MM.1S (cell line): ENCODE results near the gene SPAM1.

Source experiments
- DNase-seq: peaks from one replicate; pipeline ENCODE4 v3.0.0-alpha.2; 2015
- H2AFZ ChIP-seq: fragments of 300-600 bp; sonication (generic); 2 replicates; pipeline ENCODE4 v1.6.0; 2016; ENCODE audit warnings: antibody characterized with exemption, low read length
- H3F3A ChIP-seq: fragments of 300-600 bp; sonication (generic); 2 replicates; pipeline ENCODE4 v1.6.1; 2016; ENCODE audit warnings: mild to moderate bottlenecking, antibody characterized with exemption, low read length, moderate library complexity, mixed read lengths; ENCODE audit not compliant: insufficient read depth
- H3K27ac ChIP-seq: fragments of 300-600 bp; sonication (generic); 2 replicates; pipeline ENCODE4 v1.5.1; 2016; ENCODE audit warnings: mild to moderate bottlenecking, low read length
- H3K27me3 ChIP-seq: fragments of 300-600 bp; sonication (generic); replicated peaks from 2 replicates; pipeline ENCODE4 v1.6.0; 2016; ENCODE audit warnings: low read length; ENCODE audit not compliant: insufficient read depth
- H3K36me3 ChIP-seq: fragments of 300-600 bp; sonication (generic); replicated peaks from 2 replicates; pipeline ENCODE4 v1.6.1; 2016; ENCODE audit warnings: mild to moderate bottlenecking, low read length, mixed read lengths; ENCODE audit not compliant: insufficient read depth
- H3K4me1 ChIP-seq: fragments of 300-600 bp; sonication (generic); 2 replicates; pipeline ENCODE4 v1.6.1; 2016; ENCODE audit warnings: low read length, mixed read lengths
- H3K4me2 ChIP-seq: fragments of 300-600 bp; sonication (generic); 2 replicates; pipeline ENCODE4 v1.6.0; 2016; ENCODE audit warnings: low read depth, low read length
- H3K4me3 ChIP-seq: fragments of 300-600 bp; sonication (generic); 2 replicates; pipeline ENCODE4 v1.5.1; 2016; ENCODE audit warnings: low read length, mixed read lengths
- H3K79me2 ChIP-seq: fragments of 300-600 bp; sonication (generic); 2 replicates; pipeline ENCODE4 v1.6.1; 2016; ENCODE audit warnings: mixed run types, low read length, mixed read lengths
- H3K9ac ChIP-seq: fragments of 300-600 bp; sonication (generic); 2 replicates; pipeline ENCODE4 v1.6.1; 2016; ENCODE audit warnings: low read length, mixed read lengths
- H3K9me2 ChIP-seq: fragments of 300-600 bp; sonication (generic); replicated peaks from 2 replicates; pipeline ENCODE4 v1.6.1; 2016; ENCODE audit warnings: mild to moderate bottlenecking, low read length, mixed read lengths; ENCODE audit not compliant: insufficient read depth
- H3K9me3 ChIP-seq: fragments of 300-600 bp; sonication (generic); replicated peaks from 2 replicates; pipeline ENCODE4 v1.6.1; 2016; ENCODE audit warnings: mild to moderate bottlenecking, low read length, mixed read lengths; ENCODE audit not compliant: insufficient read depth
- H4K20me1 ChIP-seq: fragments of 300-600 bp; sonication (generic); 2 replicates; pipeline ENCODE4 v1.6.1; 2016; ENCODE audit warnings: mild to moderate bottlenecking, low read length, moderate library complexity, mixed read lengths; ENCODE audit not compliant: insufficient read depth
- CTCF ChIP-seq: fragments of 300-600 bp; sonication (generic); IDR thresholded peaks from 2 replicates; pipeline ENCODE4 v1.5.1; 2016; ENCODE audit warnings: antibody characterized with exemption, low read length, mixed read lengths
- EZH2 ChIP-seq: fragments of 300-600 bp; sonication (generic); optimal IDR thresholded peaks from 2 replicates; pipeline ENCODE3; 2017; ENCODE audit warnings: low read depth, mild to moderate bottlenecking, antibody characterized with exemption, low read length, mixed read lengths
- EZH2phosphoT487 ChIP-seq: fragments of 300-600 bp; sonication (generic); IDR thresholded peaks from 2 replicates; pipeline ENCODE4 v1.6.1; 2018; ENCODE audit warnings: antibody characterized with exemption, low read length

SPAM1 gene

GRCh38 chr7:123917878-123918277 is 7.2 kb upstream of the SPAM1 start:
- TF ChIP-seq CTCF (no peak), EZH2 (no peak), EZH2phosphoT487 (no peak)
- H3K4me1 ChIP-seq = no peaks in the 10 kb centered on the region
- no peak overlapping the region for H3K4me3 ChIP-seq
- H2AFZ ChIP-seq = no peak overlapping the region
- H4K20me1 ChIP-seq = no peaks in the 10 kb centered on the region
- H3K4me2 ChIP-seq = no peak overlapping the region
- no peaks in the 10 kb centered on the region for H3K36me3 ChIP-seq
- no peaks in the 10 kb centered on the region for H3K27me3 ChIP-seq
- H3K9ac ChIP-seq = no peak overlapping the region
- no peaks in the 10 kb centered on the region for H3F3A ChIP-seq
- no peak for DNase-seq
- no peak overlapping the region for H3K27ac ChIP-seq
- no peaks in the 10 kb centered on the region for H3K9me3 ChIP-seq
- no peaks in the 10 kb centered on the region for H3K9me2 ChIP-seq
- no peaks in the 10 kb centered on the region for H3K79me2 ChIP-seq

- Histone ChIP-seq H3K9me3 (no peaks in the 10 kb centered on the region), H3K4me3 (no peak overlapping the region), H3K36me3 (no peaks in the 10 kb centered on the region), H3K4me2 (no peak overlapping the region), H3K27ac (no peak overlapping the region), H2AFZ (no peak overlapping the region), H3K9me2 (no peaks in the 10 kb centered on the region), H3K9ac (no peak overlapping the region), H4K20me1 (no peaks in the 10 kb centered on the region), H3K79me2 (no peaks in the 10 kb centered on the region), H3K4me1 (no peaks in the 10 kb centered on the region), H3K27me3 (no peaks in the 10 kb centered on the region), H3F3A (no peaks in the 10 kb centered on the region)
- TF ChIP-seq EZH2phosphoT487 = no peak
- no peak for DNase-seq
Observed at GRCh38 chr7:123918309-123918708, 6.7 kb upstream of the SPAM1 start.

DNA sequence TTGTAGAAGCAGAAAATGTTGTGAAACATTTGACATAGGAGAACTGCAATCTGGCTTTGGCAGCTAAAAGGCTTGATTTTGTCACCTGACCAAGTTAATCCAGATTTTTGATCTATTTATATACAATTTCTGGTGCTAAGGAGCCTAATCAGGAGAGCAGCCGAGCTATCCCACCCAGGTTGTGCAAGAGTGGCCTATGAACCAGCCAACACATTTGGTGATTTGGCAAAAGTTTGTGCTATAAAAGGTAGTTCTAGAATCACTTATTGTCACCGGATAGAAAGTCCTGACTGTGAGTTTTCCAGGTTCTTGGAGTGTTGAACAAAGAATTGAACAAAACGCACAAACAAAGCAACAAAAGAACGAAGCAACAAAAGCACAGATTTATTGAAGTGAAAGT is 1.4 kb upstream of the SPAM1 start:
- H3K27me3 ChIP-seq = no peaks in the 10 kb centered on the region
- DNase-seq = no peak
- no peak overlapping the region for H2AFZ ChIP-seq
- H3K79me2 ChIP-seq = no peaks in the 10 kb centered on the region
- TF ChIP-seq CTCF (no peak), EZH2phosphoT487 (no peak)
- no peaks in the 10 kb centered on the region for H4K20me1 ChIP-seq
- H3K4me2 ChIP-seq = no peak overlapping the region
- H3K36me3 ChIP-seq = no peaks in the 10 kb centered on the region
- no peak overlapping the region for H3K27ac ChIP-seq
- H3K9me3 ChIP-seq = no peaks in the 10 kb centered on the region
- H3K9ac ChIP-seq = no peak overlapping the region
- H3K4me3 ChIP-seq = no peak overlapping the region
- no peaks in the 10 kb centered on the region for H3K9me2 ChIP-seq
- H3F3A ChIP-seq = no peaks in the 10 kb centered on the region
- no peaks in the 10 kb centered on the region for H3K4me1 ChIP-seq

- no peaks in the 10 kb centered on the region for H3K79me2 ChIP-seq
- H3K9ac ChIP-seq = no peak overlapping the region
- H3K9me2 ChIP-seq = no peaks in the 10 kb centered on the region; the same call in 1 of the 2 replicates
- H3K4me1 ChIP-seq = peaks cover 4% of the 10 kb centered on the region; the same call in 1 of the 2 replicates
- H3K4me3 ChIP-seq = no peak overlapping the region
- no peaks in the 10 kb centered on the region for H4K20me1 ChIP-seq
- no peak overlapping the region for H3K4me2 ChIP-seq
- no peaks in the 10 kb centered on the region for H3F3A ChIP-seq
- H2AFZ ChIP-seq = 0 out of 2 replicates have a peak overlapping the region, but pooled peaks have one; percentile 1
- no peak for DNase-seq
- no peak overlapping the region for H3K27ac ChIP-seq
- no peaks in the 10 kb centered on the region for H3K36me3 ChIP-seq
- H3K27me3 ChIP-seq = no peaks in the 10 kb centered on the region
- no peak for TF ChIP-seq EZH2phosphoT487
- TF ChIP-seq CTCF = no peak
- no peak for TF ChIP-seq EZH2
- H3K9me3 ChIP-seq = no peaks in the 10 kb centered on the region
Observed at GRCh38 chr7:123929107-123929506, 4.1 kb downstream of the SPAM1 start.
